Fibroblast of lung (primary cell): Measurements from ENCODE around the gene PAFAH1B1.

ENCODE experiments used
- CTCF ChIP-seq, 2 donors: IDR thresholded peaks in 1 of 2; conservative IDR thresholded peaks in 1 of 2; 1 replicate in 1 of 2; 2 replicates in 1 of 2; pipeline ENCODE4 v1.5.1; 2011 to 2012; ENCODE audit warnings: low read length in 2 of 2, control low read depth in 1 of 2, inconsistent platforms in 1 of 2, low read depth in 1 of 2, mild to moderate bottlenecking in 1 of 2
- EZH2 ChIP-seq: IDR thresholded peaks from 2 replicates; pipeline ENCODE4 v1.5.1; 2012; ENCODE audit warnings: low read length, control low read depth, mild to moderate bottlenecking; ENCODE audit errors: missing control alignments

- TF ChIP-seq CTCF (conservative IDR thresholded peaks at IDR 0.05 in 1 of 2, IDR thresholded peaks at IDR 0.05 in 1 of 2; ENCODE audit: low read depth in 1 of 2, low read length in 2 of 2) (no peak), EZH2 (no peak)
These were observed 109.7 kb downstream of the PAFAH1B1 start for GRCh38 chr17:2703181-2703580.
